Hematopoietic multipotent progenitor cell treated with erythropoietin and hydrocortisone succinate and interleukin-3 and kit ligand, for 6 days (in vitro differentiated cells): Measurements from ENCODE around the gene CRMP1.
"Not testable (repeated sequence)": the region's sequence is repeated elsewhere in the genome, so short reads cannot be mapped to it uniquely, and the experiment has no call there.

ENCODE experiments used
- DNase-seq: peaks from one replicate; pipeline ENCODE4 v3.0.0-alpha.2; 2015

CRMP1 gene

GRCh38 chr4:5816851-5817375 lies 76.0 kb downstream of the CRMP1 start:
- no peak for DNase-seq

GRCh38 chr4:5816101-5816500 lies 76.8 kb downstream of the CRMP1 start:
- DNase-seq, result no peak

GRCh38 chr4:5815641-5816040 lies 77.2 kb downstream of the CRMP1 start:
- DNase-seq, result no peak

GRCh38 chr4:5814421-5814820 lies 78.5 kb downstream of the CRMP1 start:
- no peak for DNase-seq

GRCh38 chr4:5813882-5814255 lies 79.0 kb downstream of the CRMP1 start:
- no peak for DNase-seq

- DNase-seq, result peak; percentile 92
Observed at GRCh38 chr4:5812506-5813229, 80.2 kb downstream of the CRMP1 start.

- not testable (repeated sequence) for DNase-seq
Observed at GRCh38 chr4:5812057-5812456, 80.8 kb downstream of the CRMP1 start.

GRCh38 chr4:5810770-5811430 lies 82.0 kb downstream of the CRMP1 start:
- no peak for DNase-seq

GRCh38 chr4:5810151-5810550 lies 82.7 kb downstream of the CRMP1 start:
- DNase-seq, result no peak

GRCh38 chr4:5809216-5809776 lies 83.6 kb downstream of the CRMP1 start:
- DNase-seq, result no peak

GRCh38 chr4:5808081-5808741 lies 84.7 kb downstream of the CRMP1 start:
- DNase-seq, result no peak

GRCh38 chr4:5805270-5805669 lies 87.6 kb downstream of the CRMP1 start:
- DNase-seq, result no peak

- no peak for DNase-seq
Observed at GRCh38 chr4:5804656-5805055, 88.2 kb downstream of the CRMP1 start.

GRCh38 chr4:5802565-5802964 lies 90.3 kb downstream of the CRMP1 start:
- no peak for DNase-seq

GRCh38 chr4:5801696-5802095 lies 91.2 kb downstream of the CRMP1 start:
- no peak for DNase-seq

- DNase-seq, result no peak
Observed at GRCh38 chr4:5800496-5800895, 92.4 kb downstream of the CRMP1 start.

- no peak for DNase-seq
Observed at GRCh38 chr4:5799406-5799805, 93.5 kb downstream of the CRMP1 start.

GRCh38 chr4:5798946-5799345 lies 93.9 kb downstream of the CRMP1 start:
- DNase-seq, result no peak

GRCh38 chr4:5798462-5798861 lies 94.4 kb downstream of the CRMP1 start:
- DNase-seq, result no peak

GRCh38 chr4:5797866-5798265 lies 95.0 kb downstream of the CRMP1 start:
- DNase-seq, result no peak

GRCh38 chr4:5796976-5797375 lies 95.9 kb downstream of the CRMP1 start:
- DNase-seq, result no peak

GRCh38 chr4:5795580-5795979 lies 97.3 kb downstream of the CRMP1 start:
- no peak for DNase-seq

GRCh38 chr4:5793514-5793913 lies 99.4 kb downstream of the CRMP1 start:
- DNase-seq, result no peak

GRCh38 chr4:5791654-5792053 lies 101.2 kb downstream of the CRMP1 start:
- no peak for DNase-seq
